Spinal cord (tissue), 10 donors: ENCODE data around the gene ZNF410. TPM values are rescaled to one million over a fixed set of nuclear protein-coding genes. Genes with fewer than 3 reads are reported as not detected.
"Not testable (repeated sequence)": the region's sequence is repeated elsewhere in the genome, so short reads cannot be mapped to it uniquely, and the experiment has no call there.

Experiments used
- DNase-seq, 6 donors: peaks; one replicate each; pipeline versions ENCODE4 v3.0.0 to v3.0.0-alpha.2; 2013 to 2015; ENCODE audit warnings: low spot score in 6 of 6, low read depth in 4 of 6
- H3K27ac ChIP-seq: one replicate; pipeline ENCODE4 v1.5.1; 2013; ENCODE audit warnings: low read depth, low read length, control low read depth
- H3K27me3 ChIP-seq: one replicate; pipeline ENCODE4 v1.6.1; 2013; ENCODE audit warnings: low read length; ENCODE audit not compliant: control insufficient read depth, insufficient read depth
- H3K36me3 ChIP-seq: one replicate; pipeline ENCODE4 v1.6.1; 2013; ENCODE audit warnings: low read length; ENCODE audit not compliant: control insufficient read depth, insufficient read depth
- H3K4me1 ChIP-seq: one replicate; pipeline ENCODE4 v1.6.1; 2013; ENCODE audit warnings: low read length; ENCODE audit not compliant: control insufficient read depth, insufficient read depth
- H3K4me3 ChIP-seq: one replicate; pipeline ENCODE4 v1.5.1; 2013; ENCODE audit warnings: low read depth, low read length, control low read depth
- H3K9me3 ChIP-seq: one replicate; pipeline ENCODE4 v1.6.1; 2013; ENCODE audit warnings: low read length; ENCODE audit not compliant: control insufficient read depth, insufficient read depth
- WGBS: methylation state at CpG from one replicate; pipeline ENCODE4 v1.1.5; 2013; ENCODE audit warnings: missing lambda C conversion rate; ENCODE audit not compliant: insufficient coverage; 5-methylcytosine and 5-hydroxymethylcytosine counted together
- polyA plus RNA-seq, 2 donors: library from polyadenylated mRNA; unstranded; fragments of 120-200 nt; gene quantifications; one replicate each; pipeline ENCODE4 v1.2.1, GENCODE V29; 2013; ENCODE audit not compliant: insufficient read length in 2 of 2
- total RNA-seq, 2 donors: library from RNA; depleted of rRNA in 1 of 2; stranded (reverse); fragments of 120-200 nt in 1 of 2; fragments of >200 nt in 1 of 2; gene quantifications; one replicate each; pipeline versions ENCODE4 v1.2.3 to v1.2.4, GENCODE V29; 2013 to 2014
- donor health status: healthy.

Gene ZNF410
- total and polyA plus RNA-seq, 4 donors: 44.2 to 70.7 (median 54.5) TPM

DNA sequence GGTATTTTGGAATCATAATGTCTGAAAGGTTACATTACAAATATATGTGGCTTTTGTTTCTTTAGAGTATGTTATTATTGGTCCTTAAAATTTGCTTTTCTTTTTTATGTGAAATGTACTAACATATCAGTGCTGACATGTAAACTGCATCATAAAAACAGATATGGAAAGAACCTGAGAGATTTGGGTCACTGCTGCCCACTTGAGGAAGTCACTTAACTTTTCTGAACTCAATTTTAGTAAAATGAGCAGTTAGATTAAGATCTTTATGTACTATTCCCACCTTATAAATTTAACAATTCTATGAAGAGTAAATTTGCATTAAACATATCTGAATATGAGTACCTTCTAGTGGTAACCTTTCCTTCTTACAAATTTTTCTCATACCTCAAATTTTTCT is 27.5 kb upstream of the ZNF410 start:
- Histone ChIP-seq H3K36me3 (peaks cover 7% of the 10 kb centered on the region), H3K27me3 (no peaks in the 10 kb centered on the region), H3K27ac (no peak overlapping the region), H3K4me3 (no peak overlapping the region), H3K4me1 (no peaks in the 10 kb centered on the region), H3K9me3 (no peaks in the 10 kb centered on the region)
- DNase-seq: no peak

DNA sequence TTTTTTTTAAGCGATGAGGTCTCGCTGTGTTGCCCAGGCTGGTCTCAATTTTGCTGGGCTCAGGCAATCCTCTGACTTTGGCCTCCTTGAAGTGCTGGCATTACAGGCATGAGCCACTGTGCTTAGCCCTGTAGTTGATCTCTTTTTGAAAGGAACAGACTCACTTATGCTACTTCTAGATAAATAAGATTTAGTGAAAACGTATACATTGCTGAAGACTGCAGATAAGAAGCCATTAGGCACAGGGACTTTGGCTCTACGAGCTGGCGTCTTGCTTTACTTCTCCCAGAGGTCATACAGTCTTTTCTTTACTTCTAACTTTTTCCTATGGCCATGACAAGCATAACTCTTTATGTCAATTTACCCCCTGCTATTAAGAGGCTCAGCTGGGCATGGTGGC is 25.6 kb upstream of the ZNF410 start:
- H3K36me3 ChIP-seq: peaks cover 7% of the 10 kb centered on the region

DNA sequence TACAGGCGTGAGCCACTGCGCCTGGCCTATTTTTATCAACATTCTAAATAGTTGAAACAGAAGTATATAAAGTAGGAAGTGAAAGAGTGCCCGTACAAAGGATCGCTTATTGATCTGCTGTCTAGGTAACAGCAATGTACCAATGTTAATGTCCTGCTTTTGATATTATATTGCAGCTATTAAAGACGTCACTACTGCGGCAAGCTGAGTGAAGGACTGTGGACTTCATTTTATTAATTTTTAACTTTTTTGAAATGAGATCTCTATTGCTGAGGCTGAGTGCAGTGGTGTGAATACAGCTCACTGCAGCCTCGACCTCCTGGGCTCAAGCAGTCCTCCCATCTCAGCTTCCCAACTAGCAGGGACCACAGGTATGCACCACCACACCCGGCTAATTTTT is 24.2 kb upstream of the ZNF410 start:
- H3K36me3 ChIP-seq: peaks cover 7% of the 10 kb centered on the region
- no CpG with 5 or more reads among the region's 8 CpGs for WGBS

More for the DNA sequence above, 25.6 kb upstream of the ZNF410 start:
- Histone ChIP-seq H3K4me3 (no peak overlapping the region), H3K4me1 (no peaks in the 10 kb centered on the region), H3K9me3 (no peaks in the 10 kb centered on the region), H3K27me3 (no peaks in the 10 kb centered on the region), H3K27ac (no peak overlapping the region)
- 100% methylated on average over 3 of the region's 5 CpGs for WGBS
- no peak for DNase-seq

DNA sequence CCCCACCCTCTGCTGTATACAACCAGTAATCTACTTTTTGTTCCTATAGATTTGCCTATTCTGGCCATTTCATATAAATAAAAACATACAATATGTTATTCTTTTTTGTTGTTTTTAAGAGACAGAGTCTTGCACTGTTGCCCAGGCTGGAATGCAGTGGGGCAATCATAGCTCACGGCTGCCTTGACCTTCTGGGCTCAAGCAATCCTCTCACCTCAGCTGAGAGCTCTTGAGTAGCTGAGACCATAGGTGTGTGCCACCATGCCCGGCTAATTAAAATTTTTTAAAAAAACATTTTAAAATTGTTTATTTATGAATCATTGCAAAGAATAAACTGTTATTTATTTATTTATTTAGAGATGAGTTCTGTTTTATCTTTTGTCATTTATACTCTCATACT is 23.4 kb upstream of the ZNF410 start:
- H3K27me3 ChIP-seq: no peaks in the 10 kb centered on the region
- 86% methylated on average over 1 of the region's 2 CpGs for WGBS

More for the DNA sequence above, 24.2 kb upstream of the ZNF410 start:
- H3K27ac ChIP-seq: no peak overlapping the region
- no peak overlapping the region for H3K4me3 ChIP-seq
- H3K4me1 ChIP-seq: no peaks in the 10 kb centered on the region
- no peaks in the 10 kb centered on the region for H3K27me3 ChIP-seq
- no peak for DNase-seq
- no peaks in the 10 kb centered on the region for H3K9me3 ChIP-seq

DNA sequence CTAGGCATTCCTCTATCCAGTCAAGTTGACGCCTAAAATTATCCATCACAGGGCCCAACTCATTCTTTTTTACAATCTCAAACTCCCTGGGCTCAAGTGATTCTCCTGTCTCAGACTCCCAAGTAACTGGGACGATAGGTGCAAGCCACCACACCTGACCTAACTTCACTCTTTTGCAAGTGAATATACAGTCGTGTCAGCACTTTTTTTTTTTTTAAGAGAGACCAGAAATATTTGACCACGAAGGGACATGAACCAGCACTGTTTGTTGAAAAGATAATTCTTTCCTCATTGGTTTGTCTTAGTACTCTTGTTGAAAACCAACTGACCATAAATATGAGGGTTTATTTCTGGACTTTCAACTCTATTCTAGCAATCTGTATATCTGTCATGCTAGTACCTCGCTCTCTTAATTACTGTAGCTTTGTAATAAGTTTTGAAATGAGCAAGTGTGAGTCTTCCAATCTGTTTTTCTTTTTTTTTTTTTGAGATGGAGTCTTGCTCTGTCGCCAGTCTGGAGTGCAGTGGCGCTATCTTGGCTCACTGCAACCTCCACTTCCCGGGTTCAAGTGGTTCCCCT is 21.0 kb upstream of the ZNF410 start:
- no peaks in the 10 kb centered on the region for H3K4me1 ChIP-seq
- no peak overlapping the region for H3K4me3 ChIP-seq
- peaks cover 7% of the 10 kb centered on the region for H3K36me3 ChIP-seq
- DNase-seq: no peak
- WGBS: 100% methylated on average over 2 of the region's 8 CpGs
- no peaks in the 10 kb centered on the region for H3K9me3 ChIP-seq
- no peak overlapping the region for H3K27ac ChIP-seq
- no peaks in the 10 kb centered on the region for H3K27me3 ChIP-seq

More for the DNA sequence above, 23.4 kb upstream of the ZNF410 start:
- Histone ChIP-seq H3K36me3 (peaks cover 7% of the 10 kb centered on the region), H3K4me3 (no peak overlapping the region), H3K9me3 (no peaks in the 10 kb centered on the region), H3K4me1 (no peaks in the 10 kb centered on the region), H3K27ac (no peak overlapping the region)
- no peak for DNase-seq

DNA sequence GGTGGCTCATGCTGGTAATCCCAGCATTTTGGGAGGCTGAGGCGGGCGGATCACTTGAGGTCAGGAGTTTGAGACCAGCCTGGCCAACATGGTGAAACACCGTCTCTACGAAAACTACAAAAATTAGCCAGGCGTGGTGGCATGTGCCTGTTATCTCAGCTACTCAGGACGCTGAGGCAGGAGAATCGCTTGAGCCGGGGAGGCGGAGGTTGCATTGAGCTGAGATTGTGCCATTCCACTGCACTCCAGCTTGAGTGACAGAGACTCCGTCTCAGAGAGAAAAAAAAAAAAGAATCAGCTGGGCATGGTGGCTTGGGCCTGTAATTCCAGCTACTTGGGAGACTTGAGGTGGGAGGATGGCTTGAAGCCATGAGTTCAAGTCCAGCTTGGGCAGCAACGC is 16.9 kb upstream of the ZNF410 start:
- WGBS: 90% methylated on average over 9 of the region's 11 CpGs
- not testable (repeated sequence) for H3K27me3 ChIP-seq, H3K9me3 ChIP-seq, H3K4me3 ChIP-seq, DNase-seq, H3K36me3 ChIP-seq, H3K4me1 ChIP-seq, H3K27ac ChIP-seq

DNA sequence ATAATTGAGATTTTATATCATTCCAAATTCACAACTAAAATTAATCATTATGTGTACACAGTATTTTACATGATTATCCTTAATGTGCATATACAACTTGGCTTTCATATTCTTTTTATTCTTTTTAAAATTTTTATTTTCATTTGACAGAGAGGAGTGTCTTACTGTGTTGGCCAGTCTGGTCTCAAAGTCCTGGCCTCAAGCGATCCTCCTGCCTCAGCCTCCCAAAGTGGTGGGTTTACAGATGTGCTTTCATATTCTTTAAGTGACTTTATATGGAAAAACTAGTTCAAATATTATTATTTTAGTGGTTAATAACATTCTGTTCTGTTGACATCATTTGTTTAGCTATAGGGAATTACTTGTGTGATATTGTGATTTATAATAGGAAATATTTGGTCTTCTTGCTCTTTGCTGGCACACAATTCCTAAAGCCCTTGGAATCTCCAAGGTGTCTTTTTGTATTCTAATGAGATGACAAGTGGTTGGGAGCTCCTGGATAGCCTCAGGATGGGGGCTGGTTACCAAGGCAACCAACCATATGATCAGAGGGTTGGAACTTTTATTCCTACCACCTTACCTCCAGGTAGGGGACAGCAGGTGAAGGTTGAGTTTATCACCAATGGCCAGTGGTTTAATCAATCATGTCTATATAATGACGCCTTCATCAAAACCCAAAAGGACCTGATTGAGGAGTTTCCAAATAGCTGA is 16.0 kb upstream of the ZNF410 start:
- no peaks in the 10 kb centered on the region for H3K9me3 ChIP-seq
- no CpG with 5 or more reads among the region's 2 CpGs for WGBS
- peaks cover 3% of the 10 kb centered on the region for H3K36me3 ChIP-seq
- H3K27me3 ChIP-seq: no peaks in the 10 kb centered on the region
- H3K4me1 ChIP-seq: no peaks in the 10 kb centered on the region
- H3K4me3 ChIP-seq: no peak overlapping the region
- H3K27ac ChIP-seq: no peak overlapping the region
- no peak for DNase-seq

DNA sequence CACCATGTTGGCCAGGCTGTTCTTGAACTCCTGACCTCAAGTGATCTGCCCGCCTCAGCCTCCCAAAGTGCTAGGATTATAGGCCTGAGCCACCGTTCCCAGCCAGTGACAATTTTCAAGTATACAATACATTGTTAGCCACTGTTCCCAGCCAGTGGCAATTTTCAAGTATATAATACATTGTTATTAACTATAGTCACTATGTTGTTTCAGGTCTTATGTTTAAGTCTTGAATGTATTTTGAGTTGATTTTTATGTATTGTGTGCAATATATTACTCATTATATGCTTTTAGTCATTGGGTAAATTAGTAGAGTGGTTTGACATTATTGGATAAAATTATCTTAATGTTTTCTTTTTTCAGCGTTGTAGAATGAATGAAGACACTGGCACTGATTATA is 13.0 kb upstream of the ZNF410 start:
- no CpG with 5 or more reads among the region's 3 CpGs for WGBS
- no peak for DNase-seq
- H3K27ac ChIP-seq: no peak overlapping the region
- H3K9me3 ChIP-seq: no peaks in the 10 kb centered on the region
- peaks cover 3% of the 10 kb centered on the region for H3K36me3 ChIP-seq
- H3K27me3 ChIP-seq: no peaks in the 10 kb centered on the region
- no peaks in the 10 kb centered on the region for H3K4me1 ChIP-seq
- no peak overlapping the region for H3K4me3 ChIP-seq

DNA sequence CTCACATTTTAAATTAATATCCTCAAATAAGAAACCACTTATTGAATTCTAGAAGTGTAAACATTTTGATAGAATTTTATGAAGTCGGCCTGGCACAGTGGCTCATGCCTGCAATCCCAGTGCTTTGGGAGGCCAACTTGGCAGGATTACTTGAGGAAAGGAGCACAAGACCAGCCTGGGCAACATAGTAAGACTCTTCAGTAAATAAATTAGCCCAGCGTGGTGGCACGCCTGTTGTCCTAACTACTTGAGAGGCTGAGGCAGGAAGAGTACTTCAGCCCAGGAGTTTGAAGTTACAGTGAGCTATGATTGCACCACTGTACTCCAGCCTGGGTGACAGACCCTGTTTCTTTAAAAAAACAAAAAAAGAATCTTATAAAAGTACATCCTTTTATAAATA is 8.9 kb upstream of the ZNF410 start:
- DNase-seq: no peak
- no peaks in the 10 kb centered on the region for H3K4me1 ChIP-seq
- no peak overlapping the region for H3K27ac ChIP-seq
- H3K36me3 ChIP-seq: peaks cover 3% of the 10 kb centered on the region
- H3K27me3 ChIP-seq: no peaks in the 10 kb centered on the region
- no peak overlapping the region for H3K4me3 ChIP-seq
- no peaks in the 10 kb centered on the region for H3K9me3 ChIP-seq
- WGBS: 100% methylated on average over 1 of the region's 3 CpGs

DNA sequence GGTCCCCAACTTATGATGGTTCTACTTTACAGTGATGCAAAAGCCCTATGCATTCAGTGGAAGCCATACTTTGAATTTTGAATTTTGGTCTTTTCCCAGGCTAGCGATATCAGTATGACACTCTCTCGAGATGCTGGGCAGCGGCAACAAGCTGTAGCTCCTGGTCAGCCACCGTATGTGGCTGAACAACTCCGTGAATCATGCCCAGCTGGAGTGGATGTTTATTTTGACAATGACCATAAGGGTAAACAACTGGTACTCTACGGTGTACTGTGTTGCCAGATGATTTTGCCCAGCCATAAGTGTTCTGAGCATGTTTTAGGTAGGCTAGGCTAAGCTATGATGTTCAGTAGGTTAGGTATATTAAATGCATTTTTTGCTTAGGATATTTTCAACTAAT is 8.2 kb upstream of the ZNF410 start:
- Histone ChIP-seq H3K27me3 (no peaks in the 10 kb centered on the region), H3K36me3 (peaks cover 3% of the 10 kb centered on the region), H3K27ac (no peak overlapping the region), H3K9me3 (no peaks in the 10 kb centered on the region), H3K4me3 (no peak overlapping the region), H3K4me1 (no peaks in the 10 kb centered on the region)
- WGBS: 88% methylated on average over 6 of the region's 6 CpGs
- no peak for DNase-seq
